K562 (cell line): ENCODE results near the gene IQGAP3. TPM values are rescaled to one million over a fixed set of nuclear protein-coding genes. Genes with fewer than 3 reads are reported as not detected.
A peak's percentile ranks its signal among the peaks of the same experiment; 100 is the strongest.

ENCODE experiments used
- BRF1 ChIP-seq: IDR thresholded peaks from 3 replicates; pipeline ENCODE4 v1.6.1; 2011; ENCODE audit warnings: borderline replicate concordance, mild to moderate bottlenecking; ENCODE audit not compliant: insufficient read length; ENCODE audit errors: extremely low read depth
- CBFB ChIP-seq: sonication (generic); formaldehyde crosslinking; IDR thresholded peaks from 2 replicates; pipeline ENCODE4 v1.4.0; 2020; ENCODE audit warnings: mild to moderate bottlenecking, missing genetic modification reagents
- CTBP1 ChIP-seq: fragments of 450-650 bp; IDR thresholded peaks from 2 replicates; pipeline ENCODE4 v1.6.1; 2016; ENCODE audit warnings: borderline replicate concordance
- E2F5 ChIP-seq: sonication (generic); formaldehyde crosslinking; IDR thresholded peaks from 2 replicates; pipeline ENCODE4 v1.8.0; 2022; ENCODE audit warnings: mild to moderate bottlenecking, missing genetic modification reagents
- FOXP4 ChIP-seq: sonication (generic); formaldehyde crosslinking; IDR thresholded peaks from 2 replicates; pipeline ENCODE4 v1.8.0; 2022; ENCODE audit warnings: mild to moderate bottlenecking, missing genetic modification reagents, borderline replicate concordance
- HDGF ChIP-seq: fragments of 450-650 bp; IDR thresholded peaks from 2 replicates; pipeline ENCODE4 v1.6.1; 2016
- KLF16 ChIP-seq: IDR thresholded peaks from 2 replicates; pipeline ENCODE4 v1.6.1; 2016; ENCODE audit warnings: antibody characterized with exemption
- MYC ChIP-seq, 2 experiments: fragments of 250-450 bp in 1 of 2; sonication (Bioruptor Pico) in 1 of 2; IDR thresholded peaks; 2 replicates each; pipeline versions ENCODE4 v1.5.1 to v1.6.1; 2012 to 2021; ENCODE audit warnings: low read depth in 2 of 2, borderline replicate concordance in 1 of 2, improper control_type of control experiment in 1 of 2, low read length in 1 of 2, mild to moderate bottlenecking in 1 of 2, moderate library complexity in 1 of 2
- NFIX ChIP-seq: fragments of 250-450 bp; sonication (Bioruptor Pico); IDR thresholded peaks from 2 replicates; pipeline ENCODE4 v1.4.0; 2020; ENCODE audit warnings: low read depth, mild to moderate bottlenecking, moderate library complexity
- NRF1 ChIP-seq, 2 experiments: fragments of 450-650 bp; IDR thresholded peaks in 1 of 2; conservative IDR thresholded peaks in 1 of 2; 2 replicates each; pipeline ENCODE4 v1.6.1; 2014; ENCODE audit warnings: mild to moderate bottlenecking in 2 of 2
- POLR2AphosphoS5 ChIP-seq: IDR thresholded peaks from 2 replicates; pipeline ENCODE4 v1.6.1; 2011; ENCODE audit warnings: mild to moderate bottlenecking, low read depth, low read length, moderate library complexity; ENCODE audit not compliant: control insufficient read depth, insufficient read depth
- PRMT5 ChIP-seq: sonication (generic); formaldehyde crosslinking; IDR thresholded peaks from 2 replicates; pipeline ENCODE4 v1.5.0; 2020; ENCODE audit warnings: missing genetic modification reagents
- RBBP5 ChIP-seq: fragments of 200-600 bp; sonication (generic); IDR thresholded peaks from 2 replicates; pipeline ENCODE4 v1.6.1; 2012; ENCODE audit warnings: borderline replicate concordance, mild to moderate bottlenecking, low read length, control low read depth, inconsistent platforms; ENCODE audit not compliant: insufficient read depth, poor library complexity, severe bottlenecking
- SAFB2 ChIP-seq: fragments of 200-400 bp; formaldehyde crosslinking; IDR thresholded peaks from 2 replicates; pipeline ENCODE4 v1.6.1; 2018; ENCODE audit warnings: borderline replicate concordance, low read length, low read depth, moderate library complexity; ENCODE audit not compliant: severe bottlenecking
- SLC30A9 ChIP-seq: fragments of 250-450 bp; sonication (Bioruptor Pico); IDR thresholded peaks from 2 replicates; pipeline ENCODE4 v1.8.0; 2022; ENCODE audit warnings: mild to moderate bottlenecking, moderate library complexity
- TAF1 ChIP-seq: IDR thresholded peaks from 2 replicates; pipeline ENCODE4 v1.6.1; 2011; ENCODE audit warnings: mild to moderate bottlenecking, low read length, moderate library complexity; ENCODE audit not compliant: insufficient read depth, control insufficient read depth, severe bottlenecking; ENCODE audit errors: extremely low read depth
- ZBTB49 ChIP-seq: sonication (generic); formaldehyde crosslinking; IDR thresholded peaks from 2 replicates; pipeline ENCODE4 v1.8.0; 2022; ENCODE audit warnings: missing genetic modification reagents, mild to moderate bottlenecking, borderline replicate concordance
- ZNF584 ChIP-seq: fragments of 200-800 bp; sonication (Bioruptor generic); IDR thresholded peaks from 2 replicates; pipeline ENCODE4 v1.6.1; 2016; ENCODE audit warnings: low read depth, mild to moderate bottlenecking, missing genetic modification characterization, missing compliant biosample characterization
- ZNF766 ChIP-seq: fragments of 200-800 bp; sonication (Bioruptor generic); conservative IDR thresholded peaks from 2 replicates; pipeline ENCODE4 v1.6.1; 2016; ENCODE audit warnings: missing genetic modification characterization, missing compliant biosample characterization
- polyA plus RNA-seq, 8 experiments: library from polyadenylated mRNA; depleted of rRNA in 4 of 8; stranded (reverse) in 5 of 8; unstranded in 3 of 8; fragments of >200 nt; fragmentation: Nextera tagmentation in 2 of 8; fragmentation: Illumina TruSeq in 1 of 8; extraction: Ambion mirVana in 2 of 8; extraction: Trizol in 1 of 8; gene quantifications; 2 replicates each; pipeline versions ENCODE4 v1.2.1 to v1.2.3, GENCODE V29; 2011 to 2014; ENCODE audit warnings: inconsistent platforms in 1 of 8, missing spikeins in 1 of 8
- total RNA-seq, 7 experiments: library from RNA; depleted of rRNA in 6 of 7; stranded (reverse); fragments of >200 nt in 6 of 7; fragmentation: Illumina TruSeq in 2 of 7; extraction: Trizol in 2 of 7; gene quantifications; 2 replicates each; pipeline versions ENCODE4 v1.2.1 to v1.2.3, GENCODE V29; 2011 to 2021; ENCODE audit warnings: low replicate concordance in 1 of 7
- TF ChIP-seq, protein P1 (sequence below): fragments of 250-450 bp; sonication (Bioruptor Pico); IDR thresholded peaks from 2 replicates; pipeline ENCODE4 v1.8.0; 2021; ENCODE audit warnings: borderline replicate concordance, mild to moderate bottlenecking, moderate library complexity; ENCODE audit not compliant: poor library complexity, severe bottlenecking

IQGAP3 gene
- total and polyA plus RNA-seq, 9 of the 15 experiments (the other 6 are each of a cell fraction or from before 2014, with no cell fraction given), result 1.4 to 16.6 (median 11.9) TPM

DNA sequence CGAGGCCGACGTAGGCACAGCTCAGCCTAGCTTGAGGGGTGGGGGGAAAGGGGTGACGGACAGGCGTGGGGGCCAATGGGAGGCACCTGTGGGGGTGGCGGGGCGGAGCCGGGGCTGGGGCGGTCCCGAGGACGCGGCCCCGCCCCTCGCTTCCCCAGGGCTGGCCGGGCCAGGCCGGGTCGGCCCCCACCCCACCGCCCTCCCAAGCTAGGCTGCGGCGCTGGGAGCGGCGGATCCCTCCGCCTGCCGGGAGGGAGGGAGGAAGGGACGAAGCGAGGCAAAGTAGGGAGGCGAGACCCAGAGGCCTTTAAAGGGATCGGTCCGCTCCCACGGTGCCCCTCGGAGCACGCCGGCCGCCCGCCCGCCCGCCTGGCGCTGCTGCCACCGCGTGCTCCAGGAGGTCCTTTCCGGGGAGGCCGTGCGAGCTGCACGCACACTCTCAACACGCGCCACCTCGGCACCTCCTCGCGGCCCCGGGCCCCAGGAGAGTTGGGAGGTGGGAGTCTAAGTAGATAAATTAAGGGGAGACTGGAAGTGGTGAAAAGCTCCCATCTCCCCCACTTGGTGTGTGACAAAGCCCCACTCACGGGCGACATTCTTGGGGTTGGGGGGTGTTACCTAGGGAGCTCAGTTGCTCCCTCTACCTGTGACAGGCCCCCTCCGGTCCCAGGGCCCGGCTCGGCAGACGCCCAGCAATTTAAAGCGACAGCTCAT lies 71.4 kb downstream of the IQGAP3 start (continued):
- TF ChIP-seq KLF16 (no peak; the same call in 1 of the 2 replicates), BRF1 (no peak), SLC30A9 (CRISPR knock-in tag) (no peak), E2F5 (peak; percentile 90), SAFB2 (no peak), TAF1 (peak; percentile 34), MYC (IDR thresholded peaks at IDR 0.05; ENCODE audit: low read depth, low read length) (peak; percentile 92), MYC (CRISPR knock-in tag; IDR thresholded peaks at IDR 0.05; ENCODE audit: borderline replicate concordance, low read depth) (peak; percentile 88), HDGF (no peak), ZNF766 (CRISPR knock-in tag) (no peak), ZBTB49 (CRISPR knock-in tag) (no peak), NRF1 (conservative IDR thresholded peaks at IDR 0.05 in 1 of 2, IDR thresholded peaks at IDR 0.05 in 1 of 2) (peak; percentile 26 to 31; a peak in 1 of 4 replicates), CTBP1 (peak; percentile 69; the same call in 1 of the 2 replicates), RBBP5 (peak; percentile 70), CBFB (CRISPR knock-in tag) (peak; percentile 88), NFIX (no peak; the same call in 1 of the 2 replicates), POLR2AphosphoS5 (peak; percentile 57; the same call in 1 of the 2 replicates), PRMT5 (CRISPR knock-in tag) (peak; percentile 85; the same call in 1 of the 2 replicates), ZNF584 (CRISPR knock-in tag) (no peak), FOXP4 (CRISPR knock-in tag) (peak; percentile 98)
- TF ChIP-seq, protein P1, sequence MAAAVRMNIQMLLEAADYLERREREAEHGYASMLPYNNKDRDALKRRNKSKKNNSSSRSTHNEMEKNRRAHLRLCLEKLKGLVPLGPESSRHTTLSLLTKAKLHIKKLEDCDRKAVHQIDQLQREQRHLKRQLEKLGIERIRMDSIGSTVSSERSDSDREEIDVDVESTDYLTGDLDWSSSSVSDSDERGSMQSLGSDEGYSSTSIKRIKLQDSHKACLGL, result no peak
